Vagina (tissue), 2 donors: ENCODE data around the gene NOTCH1.

Experiments
- CTCF ChIP-seq, 3 experiments: fragments of 450-650 bp in 2 of 3; fragments of 200-600 bp in 1 of 3; sonication (generic) in 1 of 3; IDR thresholded peaks; one replicate each; pipeline ENCODE4 v1.5.1; 2017 to 2019; ENCODE audit warnings: antibody characterized with exemption in 3 of 3, mild to moderate bottlenecking in 2 of 3, moderate library complexity in 2 of 3
- POLR2A ChIP-seq, 2 donors: fragments of 450-650 bp; IDR thresholded peaks; one replicate each; pipeline ENCODE4 v1.6.1; 2017; ENCODE audit warnings: antibody characterized with exemption in 2 of 2, mild to moderate bottlenecking in 2 of 2, moderate library complexity in 2 of 2

DNA sequence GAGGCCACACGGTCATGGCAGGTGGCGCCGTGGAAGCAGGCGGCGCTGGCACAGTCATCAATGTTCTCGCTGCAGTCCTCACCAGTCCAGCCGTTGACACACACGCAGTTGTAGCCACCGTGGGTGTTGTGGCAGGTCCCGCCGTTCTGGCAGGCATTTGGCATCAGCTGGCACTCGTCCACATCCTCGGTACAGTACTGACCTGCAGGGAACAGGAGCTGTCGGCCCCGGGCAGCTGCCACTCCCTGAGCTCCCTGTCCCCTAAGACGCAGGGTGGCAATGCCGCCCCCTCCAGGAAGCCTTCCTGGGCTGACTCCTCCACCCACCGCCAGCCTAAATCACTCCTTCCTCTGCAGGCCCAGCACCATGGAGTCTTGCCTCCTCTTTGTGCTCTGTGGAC is 27.2 kb downstream of the NOTCH1 start:
- TF ChIP-seq POLR2A (IDR thresholded peaks at IDR 0.05) (no peak), CTCF (IDR thresholded peaks at IDR 0.05) (no peak)
